Ovary (tissue), 3 donors: Measurements from ENCODE around the gene RNLS.

ENCODE experiments used
- EP300 ChIP-seq: sonication (generic); formaldehyde crosslinking; IDR thresholded peaks from one replicate; pipeline ENCODE4 v1.6.1; 2017; ENCODE audit warnings: antibody characterized with exemption
- POLR2A ChIP-seq: fragments of 450-650 bp; IDR thresholded peaks from one replicate; pipeline ENCODE4 v1.6.1; 2017; ENCODE audit warnings: antibody characterized with exemption, mild to moderate bottlenecking, moderate library complexity
- TF ChIP-seq, protein P1 (sequence below), 3 donors: fragments of 450-650 bp in 2 of 3; fragments of 200-600 bp in 1 of 3; IDR thresholded peaks; one replicate each; pipeline versions ENCODE4 v1.5.1 to v1.8.0; 2016 to 2022; ENCODE audit warnings: antibody characterized with exemption in 3 of 3, mild to moderate bottlenecking in 1 of 3
- donor health status: DM: no; HTN: no; CAD: no.

DNA sequence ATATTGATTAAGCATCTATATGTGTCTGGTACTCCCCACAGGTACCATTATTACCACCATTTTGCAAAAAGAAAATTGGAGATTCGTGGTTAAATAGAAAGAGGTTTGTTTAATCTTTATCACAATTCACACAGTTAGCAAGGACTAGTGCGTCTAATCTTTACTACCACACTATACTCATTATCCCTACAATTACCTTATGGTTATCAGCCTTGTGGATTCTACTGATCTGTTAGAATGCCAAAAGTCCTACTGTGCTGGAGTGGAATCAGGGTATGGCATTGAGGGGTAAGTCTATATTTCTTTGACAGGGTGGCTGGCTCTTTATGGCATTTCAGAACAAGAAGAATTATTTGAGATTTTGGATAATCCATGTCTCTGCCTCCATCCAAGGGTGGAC, 156.1 kb downstream of the RNLS start:
- TF ChIP-seq, protein P1, sequence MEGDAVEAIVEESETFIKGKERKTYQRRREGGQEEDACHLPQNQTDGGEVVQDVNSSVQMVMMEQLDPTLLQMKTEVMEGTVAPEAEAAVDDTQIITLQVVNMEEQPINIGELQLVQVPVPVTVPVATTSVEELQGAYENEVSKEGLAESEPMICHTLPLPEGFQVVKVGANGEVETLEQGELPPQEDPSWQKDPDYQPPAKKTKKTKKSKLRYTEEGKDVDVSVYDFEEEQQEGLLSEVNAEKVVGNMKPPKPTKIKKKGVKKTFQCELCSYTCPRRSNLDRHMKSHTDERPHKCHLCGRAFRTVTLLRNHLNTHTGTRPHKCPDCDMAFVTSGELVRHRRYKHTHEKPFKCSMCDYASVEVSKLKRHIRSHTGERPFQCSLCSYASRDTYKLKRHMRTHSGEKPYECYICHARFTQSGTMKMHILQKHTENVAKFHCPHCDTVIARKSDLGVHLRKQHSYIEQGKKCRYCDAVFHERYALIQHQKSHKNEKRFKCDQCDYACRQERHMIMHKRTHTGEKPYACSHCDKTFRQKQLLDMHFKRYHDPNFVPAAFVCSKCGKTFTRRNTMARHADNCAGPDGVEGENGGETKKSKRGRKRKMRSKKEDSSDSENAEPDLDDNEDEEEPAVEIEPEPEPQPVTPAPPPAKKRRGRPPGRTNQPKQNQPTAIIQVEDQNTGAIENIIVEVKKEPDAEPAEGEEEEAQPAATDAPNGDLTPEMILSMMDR (IDR thresholded peaks at IDR 0.05) = no peak
- no peak for TF ChIP-seq EP300
- TF ChIP-seq POLR2A = no peak
